Keratinocyte (primary cell): ENCODE data around the gene TCF7.
"Not testable (repeated sequence)": the region's sequence is repeated elsewhere in the genome, so short reads cannot be mapped to it uniquely, and the experiment has no call there.

ENCODE experiments used
- EZH2 ChIP-seq: IDR thresholded peaks from one replicate; pipeline ENCODE4 v1.6.1; 2012; ENCODE audit warnings: inconsistent platforms, mild to moderate bottlenecking, low read length, moderate library complexity
- TF ChIP-seq, protein P1 (sequence below), 3 experiments: IDR thresholded peaks in 1 of 3; conservative IDR thresholded peaks in 1 of 3; optimal IDR thresholded peaks in 1 of 3; 2 replicates in 2 of 3; 3 replicates in 1 of 3; pipeline versions ENCODE3 to v1.5.1; 2011; ENCODE audit warnings: low read length in 3 of 3, mild to moderate bottlenecking in 3 of 3, moderate library complexity in 2 of 3, control low read depth in 1 of 3, inconsistent platforms in 1 of 3; ENCODE audit not compliant: insufficient read depth in 2 of 3; ENCODE audit errors: extremely low read depth in 1 of 3

GRCh38 chr5:134152173-134152832 lies 37.8 kb downstream of the TCF7 start:
- TF ChIP-seq, protein P1, sequence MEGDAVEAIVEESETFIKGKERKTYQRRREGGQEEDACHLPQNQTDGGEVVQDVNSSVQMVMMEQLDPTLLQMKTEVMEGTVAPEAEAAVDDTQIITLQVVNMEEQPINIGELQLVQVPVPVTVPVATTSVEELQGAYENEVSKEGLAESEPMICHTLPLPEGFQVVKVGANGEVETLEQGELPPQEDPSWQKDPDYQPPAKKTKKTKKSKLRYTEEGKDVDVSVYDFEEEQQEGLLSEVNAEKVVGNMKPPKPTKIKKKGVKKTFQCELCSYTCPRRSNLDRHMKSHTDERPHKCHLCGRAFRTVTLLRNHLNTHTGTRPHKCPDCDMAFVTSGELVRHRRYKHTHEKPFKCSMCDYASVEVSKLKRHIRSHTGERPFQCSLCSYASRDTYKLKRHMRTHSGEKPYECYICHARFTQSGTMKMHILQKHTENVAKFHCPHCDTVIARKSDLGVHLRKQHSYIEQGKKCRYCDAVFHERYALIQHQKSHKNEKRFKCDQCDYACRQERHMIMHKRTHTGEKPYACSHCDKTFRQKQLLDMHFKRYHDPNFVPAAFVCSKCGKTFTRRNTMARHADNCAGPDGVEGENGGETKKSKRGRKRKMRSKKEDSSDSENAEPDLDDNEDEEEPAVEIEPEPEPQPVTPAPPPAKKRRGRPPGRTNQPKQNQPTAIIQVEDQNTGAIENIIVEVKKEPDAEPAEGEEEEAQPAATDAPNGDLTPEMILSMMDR (optimal IDR thresholded peaks at IDR 0.05 in 1 of 3, IDR thresholded peaks at IDR 0.05 in 1 of 3, conservative IDR thresholded peaks at IDR 0.05 in 1 of 3; ENCODE audit: extremely low read depth in 1 of 3, insufficient read depth in 2 of 3, low read length in 3 of 3) = not testable (repeated sequence)
- TF ChIP-seq EZH2 = not testable (repeated sequence)
